HepG2 (cell line): Measurements from ENCODE around the gene CXCR1.

ENCODE experiments used
- ATF5 ChIP-seq: sonication (generic); formaldehyde crosslinking; IDR thresholded peaks from 2 replicates; pipeline ENCODE4 v1.4.0; 2020; ENCODE audit warnings: mild to moderate bottlenecking, low read depth, missing genetic modification reagents
- NR2C2 ChIP-seq: sonication (generic); formaldehyde crosslinking; IDR thresholded peaks from 2 replicates; pipeline ENCODE4 v1.4.0; 2020; ENCODE audit warnings: missing genetic modification reagents, mild to moderate bottlenecking, moderate library complexity, borderline replicate concordance

GRCh38 chr2:218209078-218209477 is 42.3 kb upstream of the CXCR1 start:
- TF ChIP-seq ATF5 (CRISPR knock-in tag) (no peak), NR2C2 (CRISPR knock-in tag) (no peak)
